ENCODE measurements around the gene NGDN.

Gene NGDN

GRCh38 chr14:23445773-23446172 lies 23.7 kb upstream of the NGDN start:
- H3K4me3 ChIP-seq (ENCODE audit: control insufficient read depth, low read depth, low read length) = no peak overlapping the region
- TF ChIP-seq CTCF (conservative IDR thresholded peaks at IDR 0.05; ENCODE audit: control insufficient read depth, insufficient read depth, low read depth, low read length) = no peak
- DNase-seq (ENCODE audit: low read depth) = no peak

- no peak for TF ChIP-seq CTCF (conservative IDR thresholded peaks at IDR 0.05; ENCODE audit: control insufficient read depth, insufficient read depth, low read depth, low read length)
- H3K4me3 ChIP-seq (ENCODE audit: control insufficient read depth, low read depth, low read length) = no peak overlapping the region
- DNase-seq (ENCODE audit: low read depth) = no peak
These were observed 23.1 kb upstream of the NGDN start for GRCh38 chr14:23446291-23446851.

- H3K4me3 ChIP-seq (ENCODE audit: control insufficient read depth, low read depth, low read length) = no peak overlapping the region
- no peak for TF ChIP-seq CTCF (conservative IDR thresholded peaks at IDR 0.05; ENCODE audit: control insufficient read depth, insufficient read depth, low read depth, low read length)
These were observed 21.8 kb upstream of the NGDN start for GRCh38 chr14:23447361-23448350.

GRCh38 chr14:23449314-23449713 lies 20.2 kb upstream of the NGDN start:
- TF ChIP-seq CTCF (conservative IDR thresholded peaks at IDR 0.05; ENCODE audit: control insufficient read depth, insufficient read depth, low read depth, low read length) = no peak
- DNase-seq (ENCODE audit: low read depth) = no peak
- H3K4me3 ChIP-seq (ENCODE audit: control insufficient read depth, low read depth, low read length) = no peak overlapping the region

More at GRCh38 chr14:23447361-23448350, 21.8 kb upstream of the NGDN start:
- no peak for DNase-seq (ENCODE audit: low read depth)

GRCh38 chr14:23450379-23450778 lies 19.1 kb upstream of the NGDN start:
- no peak for DNase-seq (ENCODE audit: low read depth)
- no peak overlapping the region for H3K4me3 ChIP-seq (ENCODE audit: control insufficient read depth, low read depth, low read length)
- no peak for TF ChIP-seq CTCF (conservative IDR thresholded peaks at IDR 0.05; ENCODE audit: control insufficient read depth, insufficient read depth, low read depth, low read length)

- H3K4me3 ChIP-seq (ENCODE audit: control insufficient read depth, low read depth, low read length) = no peak overlapping the region
- TF ChIP-seq CTCF (conservative IDR thresholded peaks at IDR 0.05; ENCODE audit: control insufficient read depth, insufficient read depth, low read depth, low read length) = no peak
- no peak for DNase-seq (ENCODE audit: low read depth)
These were observed 17.3 kb upstream of the NGDN start for GRCh38 chr14:23452237-23452636.
